IMR-90 (cell line): ENCODE measurements around the gene MASP2. TPM values are rescaled to one million over a fixed set of nuclear protein-coding genes. Genes with fewer than 3 reads are reported as not detected.

Experiments used
- ATAC-seq: fragments of 200-7000 bp; cut with Tn5 transposase; 2 replicates; pipeline ENCODE4 v1.9.1; 2020; ENCODE audit warnings: low read depth, mild to moderate bottlenecking, moderate library complexity
- BruUV-seq: library from RNA; stranded (reverse); fragments of 400-500 nt; replicated peaks from 2 replicates; lab custom pipeline; 2021; lab: Mats Ljungman, UMichigan
- CTCF ChIA-PET: fragments of 300-600 bp; formaldehyde crosslinking; extraction: SDS; loops from one replicate; lab custom pipeline; 2021; ENCODE audit warnings: antibody characterized with exemption; lab: Yijun Ruan, JAX
- POLR2A ChIA-PET: fragments of 300-600 bp; sonication (Branson Sonifier 250); formaldehyde crosslinking; loops from one replicate; lab custom pipeline; 2022; ENCODE audit warnings: antibody characterized with exemption; ENCODE audit not compliant: unreplicated experiment; lab: Charles Lee
- DNase-seq: peaks from one replicate; pipeline ENCODE4 v3.0.0; 2013
- H2AFZ ChIP-seq: replicated peaks from 2 replicates; pipeline ENCODE3; 2013; ENCODE audit warnings: low read length, mild to moderate bottlenecking; ENCODE audit not compliant: poor library complexity
- H2AK5ac ChIP-seq: 2 replicates; pipeline ENCODE4 v1.6.1; 2013; ENCODE audit warnings: low read depth, low read length, inconsistent platforms
- H2AK9ac ChIP-seq: replicated peaks from 2 replicates; pipeline ENCODE3; 2013; ENCODE audit warnings: mild to moderate bottlenecking, low read depth, low read length, moderate library complexity; ENCODE audit not compliant: poor library complexity
- H2BK120ac ChIP-seq: 2 replicates; pipeline ENCODE4 v1.6.1; 2013; ENCODE audit warnings: low read depth, low read length, inconsistent platforms
- H2BK15ac ChIP-seq: 3 replicates; pipeline ENCODE4 v1.6.1; 2013; ENCODE audit warnings: low read depth, low read length, inconsistent platforms
- H2BK20ac ChIP-seq: 2 replicates; pipeline ENCODE4 v1.6.1; 2013; ENCODE audit warnings: low read depth, mild to moderate bottlenecking, inconsistent platforms, low read length, moderate library complexity
- H2BK5ac ChIP-seq: 2 replicates; pipeline ENCODE4 v1.6.1; 2013; ENCODE audit warnings: mild to moderate bottlenecking, low read depth, low read length, inconsistent platforms; ENCODE audit not compliant: poor library complexity, severe bottlenecking
- H3K14ac ChIP-seq: replicated peaks from 2 replicates; pipeline ENCODE4 v1.6.1; 2013; ENCODE audit warnings: low read depth, low read length, inconsistent platforms
- H3K18ac ChIP-seq: 2 replicates; pipeline ENCODE4 v1.6.1; 2013; ENCODE audit warnings: low read depth, low read length, control low read depth
- H3K23ac ChIP-seq: 2 replicates; pipeline ENCODE4 v1.6.1; 2013; ENCODE audit warnings: low read depth, low read length, inconsistent platforms
- H3K27ac ChIP-seq: 2 replicates; pipeline ENCODE4 v1.5.1; 2013; ENCODE audit warnings: mild to moderate bottlenecking, control low read depth, low read length; ENCODE audit not compliant: insufficient read depth
- H3K27me3 ChIP-seq: 2 replicates; pipeline ENCODE4 v1.6.1; 2013; ENCODE audit warnings: low read length; ENCODE audit not compliant: control insufficient read depth, insufficient read depth
- H3K36me3 ChIP-seq: 2 replicates; pipeline ENCODE4 v1.6.1; 2013; ENCODE audit warnings: low read length, mixed read lengths; ENCODE audit not compliant: control insufficient read depth, insufficient read depth
- H3K4ac ChIP-seq: 2 replicates; pipeline ENCODE4 v1.6.1; 2013; ENCODE audit warnings: low read depth, low read length, inconsistent platforms
- H3K4me1 ChIP-seq: 2 replicates; pipeline ENCODE4 v1.6.1; 2013; ENCODE audit warnings: low read length, mixed read lengths; ENCODE audit not compliant: control insufficient read depth, insufficient read depth
- H3K4me2 ChIP-seq: 2 replicates; pipeline ENCODE4 v1.6.1; 2013; ENCODE audit warnings: low read depth, mild to moderate bottlenecking, control low read depth, low read length, moderate library complexity
- H3K4me3 ChIP-seq: 2 replicates; pipeline ENCODE4 v1.5.1; 2013; ENCODE audit warnings: low read depth, mild to moderate bottlenecking, control low read depth, low read length, moderate library complexity; ENCODE audit not compliant: insufficient read depth
- H3K56ac ChIP-seq: 2 replicates; pipeline ENCODE4 v1.6.1; 2013; ENCODE audit warnings: low read length, inconsistent platforms; ENCODE audit not compliant: insufficient read depth; ENCODE audit errors: extremely low read depth
- H3K79me1 ChIP-seq, 2 experiments: 2 replicates each; pipeline ENCODE4 v1.6.1; 2013; ENCODE audit warnings: low read length in 2 of 2, inconsistent platforms in 1 of 2, low read depth in 1 of 2
- H3K9ac ChIP-seq: 2 replicates; pipeline ENCODE4 v1.6.1; 2013; ENCODE audit warnings: low read depth, low read length, control low read depth
- H3K9me1 ChIP-seq: 2 replicates; pipeline ENCODE4 v1.6.1; 2013; ENCODE audit warnings: low read length, inconsistent platforms; ENCODE audit not compliant: insufficient read depth
- H3K9me3 ChIP-seq: 2 replicates; pipeline ENCODE4 v1.6.1; 2013; ENCODE audit warnings: low read length; ENCODE audit not compliant: control insufficient read depth, insufficient read depth
- H4K20me1 ChIP-seq: 2 replicates; pipeline ENCODE4 v1.6.1; 2013; ENCODE audit warnings: low read length, inconsistent platforms; ENCODE audit not compliant: insufficient read depth
- H4K5ac ChIP-seq: 2 replicates; pipeline ENCODE4 v1.6.1; 2013; ENCODE audit warnings: mild to moderate bottlenecking, low read depth, low read length, control low read depth
- H4K8ac ChIP-seq, 2 experiments: 2 replicates each; pipeline ENCODE4 v1.6.1; 2013; ENCODE audit warnings: low read depth in 2 of 2, low read length in 2 of 2, control low read depth in 1 of 2, inconsistent platforms in 1 of 2
- H4K91ac ChIP-seq: 2 replicates; pipeline ENCODE4 v1.6.1; 2013; ENCODE audit warnings: low read depth, low read length, inconsistent platforms; ENCODE audit not compliant: insufficient read depth
- BHLHE40 ChIP-seq: fragments of 150-350 bp; IDR thresholded peaks from 2 replicates; pipeline ENCODE4 v1.6.1; 2016; ENCODE audit warnings: mild to moderate bottlenecking, low read depth, low read length
- CEBPB ChIP-seq: IDR thresholded peaks from 2 replicates; pipeline ENCODE4 v1.6.1; 2012; ENCODE audit warnings: low read depth, low read length, improper control_type of control experiment
- CHD1 ChIP-seq: IDR thresholded peaks from 2 replicates; pipeline ENCODE4 v1.6.1; 2012; ENCODE audit warnings: low read depth, low read length, improper control_type of control experiment
- CTCF ChIP-seq: conservative IDR thresholded peaks from 2 replicates; pipeline ENCODE4 v1.5.1; 2012; ENCODE audit warnings: mild to moderate bottlenecking, low read depth, low read length, improper control_type of control experiment
- ELK1 ChIP-seq: fragments of 150-350 bp; IDR thresholded peaks from 2 replicates; pipeline ENCODE4 v1.6.1; 2016; ENCODE audit warnings: low read depth, mild to moderate bottlenecking, low read length, moderate library complexity, borderline replicate concordance
- FOS ChIP-seq: fragments of 150-350 bp; IDR thresholded peaks from 2 replicates; pipeline ENCODE4 v1.6.1; 2016; ENCODE audit warnings: low read depth, low read length
- MAFK ChIP-seq: IDR thresholded peaks from 2 replicates; pipeline ENCODE4 v1.6.1; 2012; ENCODE audit warnings: low read depth, low read length, improper control_type of control experiment
- MXI1 ChIP-seq: IDR thresholded peaks from 2 replicates; pipeline ENCODE4 v1.6.1; 2012; ENCODE audit warnings: low read depth, mild to moderate bottlenecking, low read length, moderate library complexity, borderline replicate concordance
- NFE2L2 ChIP-seq: fragments of 150-350 bp; IDR thresholded peaks from 2 replicates; pipeline ENCODE4 v1.6.1; 2016; ENCODE audit warnings: low read depth, mild to moderate bottlenecking, low read length
- POLR2A ChIP-seq: IDR thresholded peaks from 2 replicates; pipeline ENCODE4 v1.6.1; 2012; ENCODE audit warnings: mild to moderate bottlenecking, low read depth, low read length
- RAD21 ChIP-seq: IDR thresholded peaks from 2 replicates; pipeline ENCODE4 v1.6.1; 2012; ENCODE audit warnings: low read length, improper control_type of control experiment
- RCOR1 ChIP-seq: IDR thresholded peaks from 2 replicates; pipeline ENCODE4 v1.6.1; 2012; ENCODE audit warnings: mild to moderate bottlenecking, low read length, improper control_type of control experiment; ENCODE audit not compliant: insufficient replicate concordance
- RFX5 ChIP-seq: IDR thresholded peaks from 2 replicates; pipeline ENCODE4 v1.8.0; 2012; ENCODE audit warnings: low read depth, mild to moderate bottlenecking, low read length, moderate library complexity
- SMC3 ChIP-seq: fragments of 150-350 bp; IDR thresholded peaks from 2 replicates; pipeline ENCODE4 v1.6.1; 2016; ENCODE audit warnings: low read depth, mild to moderate bottlenecking, antibody characterized with exemption, low read length, moderate library complexity
- USF2 ChIP-seq: fragments of 150-350 bp; IDR thresholded peaks from 2 replicates; pipeline ENCODE4 v1.6.1; 2017; ENCODE audit warnings: mild to moderate bottlenecking, antibody characterized with exemption, low read length, low read depth
- WGBS, 2 experiments: methylation state at CpG; one replicate each; pipeline versions ENCODE4 v1.1.5 to v1.1.7; 2013; ENCODE audit warnings: missing lambda C conversion rate in 2 of 2; ENCODE audit not compliant: insufficient read length in 1 of 2; ENCODE audit errors: extremely low coverage in 2 of 2; 5-methylcytosine and 5-hydroxymethylcytosine counted together
- dilution Hi-C: fragments of 300-500 bp; cut with HindIII; formaldehyde crosslinking; loops from one replicate; pipeline ENCODE4 v1.14.3; 2018; ENCODE audit warnings: low sequenced_read_pairs; ENCODE audit not compliant: unreplicated experiment
- in situ Hi-C: fragments of 300-500 bp; cut with MboI; formaldehyde crosslinking; loops from 3 replicates; pipeline ENCODE4 v1.14.3; 2019; ENCODE audit warnings: low sequenced_read_pairs, inconsistent platforms, mixed read lengths
- intact Hi-C: fragments of 100-400 bp; cut with micrococcal nuclease; formaldehyde crosslinking; loops from 2 replicates; pipeline ENCODE4 v1.10.0; 2022
- polyA plus RNA-seq, 3 experiments: library from polyadenylated mRNA; depleted of rRNA; stranded (reverse); fragments of >200 nt; gene quantifications; 2 replicates each; pipeline ENCODE4 v1.2.3, GENCODE V29; 2012; ENCODE audit warnings: low replicate concordance in 1 of 3
- total RNA-seq: library from RNA; depleted of rRNA; stranded (reverse); fragments of >200 nt; gene quantifications from 2 replicates; pipeline ENCODE4 v1.2.3, GENCODE V29; 2012

MASP2 gene
- total and polyA plus RNA-seq, 2 of the 4 experiments (the other 2 are of a cell fraction), result 0.03 TPM; not detected in 1

GRCh38 chr1:11070876-11071275, 23.8 kb upstream of the MASP2 start:
- TF ChIP-seq CTCF, result no peak
- TF ChIP-seq RFX5, result no peak
- no peak for TF ChIP-seq POLR2A
- TF ChIP-seq MXI1, result no peak
- no peak for TF ChIP-seq USF2
- TF ChIP-seq BHLHE40, result no peak
- TF ChIP-seq SMC3, result no peak
- TF ChIP-seq FOS, result no peak
- TF ChIP-seq RCOR1, result no peak
- no peak for TF ChIP-seq CEBPB
- TF ChIP-seq RAD21, result no peak
- no peak for TF ChIP-seq CHD1
- no peak for TF ChIP-seq NFE2L2
- TF ChIP-seq MAFK, result no peak
- TF ChIP-seq ELK1, result no peak
- ChIA-PET POLR2A (interaction anchor here (0.6 kb wide), 2 partner anchors 9 to 1029 kb away, joined by 4 to 5 read pairs; no protein-coding TSS in a partner anchor), CTCF (interaction anchor here (1.2 kb wide), 1 partner anchor 34 kb away, joined by 3 read pairs; no protein-coding TSS in a partner anchor)
- no peak overlapping the region for H2AK5ac ChIP-seq
- H3K9me1 ChIP-seq, result no peaks in the 10 kb centered on the region
- no peak overlapping the region for H3K4ac ChIP-seq
- no peak overlapping the region for H4K8ac ChIP-seq
- H2AFZ ChIP-seq, result no peak overlapping the region
- no peak overlapping the region for H3K9ac ChIP-seq
- no peaks in the 10 kb centered on the region for H4K20me1 ChIP-seq
- in situ Hi-C loops (no loop called here), dilution Hi-C loops (no loop called here), intact Hi-C loops (no loop called here)
- H3K9me3 ChIP-seq, result no peaks in the 10 kb centered on the region
- 95% methylated on average over 9 of the region's 11 CpGs; no CpG with 5 or more reads in 1 of the 2 experiments for WGBS, 2 experiments
- no peak overlapping the region for H3K56ac ChIP-seq
- no peak overlapping the region for H2BK20ac ChIP-seq
- H3K4me2 ChIP-seq, result no peak overlapping the region
- H3K23ac ChIP-seq, result no peak overlapping the region
- DNase-seq (no peak), ATAC-seq (no peak)
- H3K4me1 ChIP-seq, result no peaks in the 10 kb centered on the region
- no peaks in the 10 kb centered on the region for H3K27me3 ChIP-seq
- H3K14ac ChIP-seq, result no peak overlapping the region
- H3K36me3 ChIP-seq, result peaks cover 70% of the 10 kb centered on the region
- H3K79me1 ChIP-seq, result peaks cover 0 to 4% of the 10 kb centered on the region in 2 experiments; a peak in 1 of 4 replicates
- H2BK15ac ChIP-seq, result no peak overlapping the region
- no peak overlapping the region for H4K5ac ChIP-seq
- no peak overlapping the region for H3K4me3 ChIP-seq
- H3K18ac ChIP-seq, result no peak overlapping the region
- H2BK5ac ChIP-seq, result no peak overlapping the region
- no peak overlapping the region for H2BK120ac ChIP-seq
- no peak overlapping the region for H3K27ac ChIP-seq
- no peak overlapping the region for H4K91ac ChIP-seq
- no TSS peak for BruUV-seq
- no peak overlapping the region for H2AK9ac ChIP-seq
